Tibial artery (tissue), 4 donors: Measurements from ENCODE around the gene SPOCK3.

Experiments used
- DNase-seq, 2 donors: peaks; one replicate each; pipeline ENCODE4 v3.0.0-alpha.2; 2019
- H3K27ac ChIP-seq, 2 donors: fragments of 200-600 bp; sonication (generic) in 1 of 2; 1 replicate in 1 of 2; 2 replicates in 1 of 2; pipeline ENCODE4 v1.5.1; 2018 to 2019; ENCODE audit warnings: mild to moderate bottlenecking in 1 of 2
- H3K27me3 ChIP-seq, 2 donors: fragments of 200-600 bp; sonication (generic) in 1 of 2; one replicate each; pipeline versions ENCODE4 v1.5.1 to v1.6.0; 2016 to 2019
- H3K36me3 ChIP-seq, 3 donors: fragments of 200-600 bp; sonication (generic) in 2 of 3; one replicate each; pipeline ENCODE4 v1.5.1; 2016 to 2019; ENCODE audit warnings: mild to moderate bottlenecking in 2 of 3
- H3K4me1 ChIP-seq, 4 donors: fragments of 200-600 bp; sonication (generic) in 2 of 4; 1 replicate in 3 of 4; 2 replicates in 1 of 4; pipeline ENCODE4 v1.5.1; 2016 to 2019
- H3K4me3 ChIP-seq, 2 donors: fragments of 200-600 bp; sonication (generic) in 1 of 2; 1 replicate in 1 of 2; 2 replicates in 1 of 2; pipeline ENCODE4 v1.5.1; 2018 to 2019; ENCODE audit warnings: mild to moderate bottlenecking in 2 of 2
- H3K9me3 ChIP-seq, 3 donors: fragments of 200-600 bp; sonication (generic) in 1 of 3; one replicate each; pipeline ENCODE4 v1.5.1; 2016 to 2019
- intact Hi-C: fragments of 100-400 bp; cut with DNase I; formaldehyde crosslinking; loops from one replicate; pipeline ENCODE4 v1.15.0; 2023; ENCODE audit warnings: low total_unique reads
- TF ChIP-seq, protein P1 (sequence below), 2 experiments: fragments of 200-600 bp in 1 of 2; fragments of 450-650 bp in 1 of 2; IDR thresholded peaks; one replicate each; pipeline ENCODE4 v1.5.1; 2017 to 2019; ENCODE audit warnings: antibody characterized with exemption in 2 of 2, mild to moderate bottlenecking in 1 of 2, moderate library complexity in 1 of 2

Gene SPOCK3

DNA sequence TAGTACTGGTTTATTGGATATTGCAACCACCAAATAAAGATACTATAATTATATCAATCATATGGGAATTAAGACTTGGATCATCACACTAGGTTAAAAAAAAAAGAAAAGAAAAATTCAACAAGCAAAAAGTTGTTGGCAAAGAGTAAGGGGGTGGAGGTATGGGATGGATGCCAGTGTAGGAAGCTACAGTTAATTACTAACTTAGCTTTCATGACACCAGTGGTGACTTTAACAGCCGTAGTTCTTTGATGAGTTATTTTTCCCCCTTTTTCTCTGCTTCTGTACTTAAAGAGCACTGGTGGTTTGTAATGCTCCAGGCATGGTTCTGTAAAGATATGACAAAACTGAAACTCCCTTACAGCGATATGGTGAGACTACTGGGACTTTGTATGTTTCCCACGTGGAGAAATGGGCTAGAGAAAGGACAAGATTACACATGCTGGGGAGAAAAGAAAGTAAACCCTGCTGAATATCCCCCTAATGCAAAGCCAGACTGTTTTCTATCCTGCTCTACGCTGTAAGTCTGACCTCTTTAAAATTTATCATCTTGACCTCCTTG, 210.8 kb downstream of the SPOCK3 start:
- DNase-seq, result no peak
- no peaks in the 10 kb centered on the region for H3K4me1 ChIP-seq

GRCh38 chr4:167021545-167022155, 212.6 kb downstream of the SPOCK3 start:
- TF ChIP-seq, protein P1, sequence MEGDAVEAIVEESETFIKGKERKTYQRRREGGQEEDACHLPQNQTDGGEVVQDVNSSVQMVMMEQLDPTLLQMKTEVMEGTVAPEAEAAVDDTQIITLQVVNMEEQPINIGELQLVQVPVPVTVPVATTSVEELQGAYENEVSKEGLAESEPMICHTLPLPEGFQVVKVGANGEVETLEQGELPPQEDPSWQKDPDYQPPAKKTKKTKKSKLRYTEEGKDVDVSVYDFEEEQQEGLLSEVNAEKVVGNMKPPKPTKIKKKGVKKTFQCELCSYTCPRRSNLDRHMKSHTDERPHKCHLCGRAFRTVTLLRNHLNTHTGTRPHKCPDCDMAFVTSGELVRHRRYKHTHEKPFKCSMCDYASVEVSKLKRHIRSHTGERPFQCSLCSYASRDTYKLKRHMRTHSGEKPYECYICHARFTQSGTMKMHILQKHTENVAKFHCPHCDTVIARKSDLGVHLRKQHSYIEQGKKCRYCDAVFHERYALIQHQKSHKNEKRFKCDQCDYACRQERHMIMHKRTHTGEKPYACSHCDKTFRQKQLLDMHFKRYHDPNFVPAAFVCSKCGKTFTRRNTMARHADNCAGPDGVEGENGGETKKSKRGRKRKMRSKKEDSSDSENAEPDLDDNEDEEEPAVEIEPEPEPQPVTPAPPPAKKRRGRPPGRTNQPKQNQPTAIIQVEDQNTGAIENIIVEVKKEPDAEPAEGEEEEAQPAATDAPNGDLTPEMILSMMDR (IDR thresholded peaks at IDR 0.05), result peak; percentile 52 to 67
- Histone ChIP-seq H3K27ac (no peak overlapping the region), H3K27me3 (no peaks in the 10 kb centered on the region), H3K9me3 (no peaks in the 10 kb centered on the region), H3K4me3 (no peak overlapping the region), H3K36me3 (no peaks in the 10 kb centered on the region), H3K4me1 (no peaks in the 10 kb centered on the region)
- DNase-seq, result peak; percentile 66 to 70
- intact Hi-C loops, result loop anchor here (5.0 kb wide), 1 partner anchor 271 kb away; no protein-coding TSS in a partner anchor

More for the DNA sequence above, 210.8 kb downstream of the SPOCK3 start:
- no peak overlapping the region for H3K4me3 ChIP-seq
- TF ChIP-seq, protein P1 (IDR thresholded peaks at IDR 0.05), result no peak
- H3K9me3 ChIP-seq, result no peaks in the 10 kb centered on the region
- no peak overlapping the region for H3K27ac ChIP-seq
- intact Hi-C loops, result loop anchor here (5.0 kb wide), 1 partner anchor 269 kb away; no protein-coding TSS in a partner anchor
- H3K36me3 ChIP-seq, result no peaks in the 10 kb centered on the region
- no peaks in the 10 kb centered on the region for H3K27me3 ChIP-seq

- Histone ChIP-seq H3K4me3 (no peak overlapping the region), H3K36me3 (no peaks in the 10 kb centered on the region), H3K4me1 (no peaks in the 10 kb centered on the region), H3K27me3 (no peaks in the 10 kb centered on the region), H3K9me3 (no peaks in the 10 kb centered on the region), H3K27ac (no peak overlapping the region)
- DNase-seq, result no peak
- intact Hi-C loops, result loop anchor here (5.0 kb wide), 1 partner anchor 272 kb away; no protein-coding TSS in a partner anchor
- TF ChIP-seq, protein P1 (IDR thresholded peaks at IDR 0.05), result no peak
These were observed 213.9 kb downstream of the SPOCK3 start for GRCh38 chr4:167020410-167020809.

DNA sequence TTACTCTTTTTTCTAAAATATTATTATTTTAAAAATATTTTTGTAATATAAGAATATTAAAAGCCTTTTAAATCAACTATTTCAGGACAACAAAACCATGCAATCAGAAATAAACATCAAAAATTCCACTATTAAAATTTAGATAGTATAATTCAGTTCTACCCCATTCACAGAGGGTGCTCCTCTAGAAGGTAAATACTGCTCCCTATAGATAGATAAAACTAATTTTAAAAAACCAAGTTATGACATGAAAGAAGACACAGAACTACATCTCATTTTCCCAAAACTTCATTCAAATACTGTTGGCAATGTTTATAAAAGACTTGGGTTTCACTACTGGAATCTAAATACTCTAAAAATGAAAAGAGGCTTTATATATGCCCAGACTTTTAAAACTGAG, 219.3 kb downstream of the SPOCK3 start:
- Histone ChIP-seq H3K4me1 (no peaks in the 10 kb centered on the region), H3K4me3 (no peak overlapping the region), H3K27me3 (no peaks in the 10 kb centered on the region), H3K27ac (no peak overlapping the region), H3K36me3 (no peaks in the 10 kb centered on the region), H3K9me3 (no peaks in the 10 kb centered on the region)
- TF ChIP-seq, protein P1 (IDR thresholded peaks at IDR 0.05), result no peak
- no peak for DNase-seq
- intact Hi-C loops, result no loop called here

DNA sequence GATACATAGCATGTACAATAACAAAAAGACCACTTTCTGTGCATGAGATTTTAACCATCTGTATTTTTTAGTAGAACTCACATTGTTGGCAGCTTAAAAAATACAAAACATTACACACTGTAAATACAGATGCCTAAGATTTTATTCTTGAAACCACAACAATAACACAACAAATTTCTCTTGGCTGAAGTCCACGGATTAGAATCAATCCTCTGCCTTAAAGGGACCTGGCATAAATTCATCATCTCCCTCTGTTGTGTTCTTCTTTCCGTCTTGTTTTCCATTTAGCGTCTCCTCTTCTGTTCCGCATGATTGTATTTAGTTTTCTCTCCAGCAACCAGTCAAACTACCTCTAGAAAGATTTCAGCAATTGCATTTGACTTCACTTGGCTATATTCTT, 231.0 kb downstream of the SPOCK3 start:
- no peaks in the 10 kb centered on the region for H3K36me3 ChIP-seq
- no peaks in the 10 kb centered on the region for H3K27me3 ChIP-seq
- H3K27ac ChIP-seq, result no peak overlapping the region
- H3K4me1 ChIP-seq, result no peaks in the 10 kb centered on the region
- no peaks in the 10 kb centered on the region for H3K9me3 ChIP-seq
- DNase-seq, result no peak
- intact Hi-C loops, result no loop called here
- H3K4me3 ChIP-seq, result no peak overlapping the region
- TF ChIP-seq, protein P1 (IDR thresholded peaks at IDR 0.05), result no peak
